PC-3 (cell line): ENCODE data around the gene HCFC1R1. TPM values are rescaled to one million over a fixed set of nuclear protein-coding genes. Genes with fewer than 3 reads are reported as not detected.

Experiments
- ATAC-seq: fragments of 200-7000 bp; cut with Tn5 transposase; 2 replicates; pipeline ENCODE4 v1.9.1; 2020; ENCODE audit warnings: mild to moderate bottlenecking, moderate library complexity
- BruUV-seq: library from RNA; stranded (reverse); fragments of 400-500 nt; replicated peaks from 2 replicates; lab custom pipeline; 2021; lab: Mats Ljungman, UMichigan
- CTCF ChIA-PET: fragments of 300-600 bp; sonication (Branson Sonifier 250); formaldehyde crosslinking; loops from one replicate; lab custom pipeline; 2022; ENCODE audit warnings: antibody characterized with exemption; lab: Charles Lee
- POLR2A ChIA-PET: fragments of 300-600 bp; sonication (Branson Sonifier 250); formaldehyde crosslinking; loops from one replicate; lab custom pipeline; 2022; ENCODE audit warnings: antibody characterized with exemption; ENCODE audit not compliant: unreplicated experiment; lab: Charles Lee
- DNase-seq: peaks from one replicate; pipeline ENCODE4 v3.0.0-alpha.2; 2015
- H2AFZ ChIP-seq: fragments of 300-600 bp; sonication (generic); 2 replicates; pipeline ENCODE4 v1.6.0; 2016; ENCODE audit warnings: antibody characterized with exemption, low read length
- H3F3A ChIP-seq: fragments of 300-600 bp; sonication (generic); one replicate; pipeline ENCODE4 v1.6.0; 2017; ENCODE audit warnings: antibody characterized with exemption, low read length, control low read depth, mild to moderate bottlenecking; ENCODE audit not compliant: unreplicated experiment
- H3K27ac ChIP-seq: fragments of 300-600 bp; sonication (generic); 2 replicates; pipeline ENCODE4 v1.5.1; 2016; ENCODE audit warnings: mild to moderate bottlenecking, low read length
- H3K27me3 ChIP-seq: fragments of 300-600 bp; sonication (generic); 2 replicates; pipeline ENCODE4 v1.6.1; 2016; ENCODE audit warnings: low read length, mixed read lengths
- H3K36me3 ChIP-seq: fragments of 300-600 bp; sonication (generic); 2 replicates; pipeline ENCODE4 v1.6.1; 2016; ENCODE audit warnings: low read depth, mixed run types, low read length, mixed read lengths
- H3K4me1 ChIP-seq: fragments of 300-600 bp; sonication (generic); 2 replicates; pipeline ENCODE4 v1.5.1; 2016; ENCODE audit warnings: low read length; ENCODE audit not compliant: insufficient read depth
- H3K4me2 ChIP-seq: fragments of 300-600 bp; sonication (generic); 2 replicates; pipeline ENCODE4 v1.6.0; 2016; ENCODE audit warnings: low read length
- H3K4me3 ChIP-seq: fragments of 300-600 bp; sonication (generic); 2 replicates; pipeline ENCODE4 v1.5.1; 2016; ENCODE audit warnings: mild to moderate bottlenecking, low read length, mixed read lengths
- H3K79me2 ChIP-seq: fragments of 300-600 bp; sonication (generic); 2 replicates; pipeline ENCODE4 v1.6.1; 2017; ENCODE audit warnings: low read length, mixed read lengths
- H3K9ac ChIP-seq: fragments of 300-600 bp; sonication (generic); 2 replicates; pipeline ENCODE4 v1.6.0; 2016; ENCODE audit warnings: mild to moderate bottlenecking, low read length
- H3K9me2 ChIP-seq: fragments of 300-600 bp; sonication (generic); replicated peaks from 2 replicates; pipeline ENCODE4 v1.6.1; 2016; ENCODE audit warnings: mixed run types, low read length, mixed read lengths
- H3K9me3 ChIP-seq: fragments of 300-600 bp; sonication (generic); 2 replicates; pipeline ENCODE4 v1.6.1; 2016; ENCODE audit warnings: low read length, mixed read lengths
- H4K20me1 ChIP-seq: fragments of 300-600 bp; sonication (generic); 2 replicates; pipeline ENCODE4 v1.6.1; 2016; ENCODE audit warnings: low read length, mixed read lengths
- CTCF ChIP-seq: fragments of 300-600 bp; sonication (generic); conservative IDR thresholded peaks from 2 replicates; pipeline ENCODE4 v1.5.1; 2017; ENCODE audit warnings: antibody characterized with exemption, low read depth, mild to moderate bottlenecking, low read length
- EZH2 ChIP-seq: fragments of 300-600 bp; sonication (generic); IDR thresholded peaks from one replicate; pipeline ENCODE4 v1.6.1; 2017; ENCODE audit warnings: antibody characterized with exemption, mild to moderate bottlenecking, low read length; ENCODE audit not compliant: unreplicated experiment
- EZH2phosphoT487 ChIP-seq: fragments of 300-600 bp; sonication (generic); IDR thresholded peaks from 2 replicates; pipeline ENCODE4 v1.6.1; 2018; ENCODE audit warnings: mild to moderate bottlenecking, antibody characterized with exemption, low read length, borderline replicate concordance
- intact Hi-C: fragments of 100-400 bp; cut with micrococcal nuclease; formaldehyde crosslinking; loops from 2 replicates; pipeline ENCODE4 v1.9.0; 2023
- total RNA-seq: library from RNA; depleted of rRNA; stranded (reverse); fragments of >200 nt; gene quantifications from 2 replicates; pipeline ENCODE4 v1.2.3, GENCODE V29; 2014

HCFC1R1 gene
- total RNA-seq, 1 experiment from 2014 or later: 56.4 TPM

- Histone ChIP-seq H3K4me1 (no peaks in the 10 kb centered on the region), H4K20me1 (no peaks in the 10 kb centered on the region), H3F3A (no peaks in the 10 kb centered on the region), H3K9me3 (no peaks in the 10 kb centered on the region), H3K79me2 (0 out of 2 replicates have a peak, but pooled peaks cover 3% of the 10 kb centered on the region), H3K27me3 (no peaks in the 10 kb centered on the region), H3K9ac (no peak overlapping the region), H3K27ac (no peak overlapping the region), H2AFZ (no peak overlapping the region), H3K36me3 (no peaks in the 10 kb centered on the region), H3K4me2 (no peak overlapping the region), H3K4me3 (no peak overlapping the region), H3K9me2 (no peaks in the 10 kb centered on the region)
- no TSS peak for BruUV-seq
- no peak for ATAC-seq
- DNase-seq: no peak
- POLR2A ChIA-PET: no interaction called here
- CTCF ChIA-PET: no interaction called here
- intact Hi-C loops: no loop called here
- no peak for TF ChIP-seq EZH2phosphoT487
- TF ChIP-seq CTCF: no peak
- no peak for TF ChIP-seq EZH2
Measured at GRCh38 chr16:3000540-3000939, 23.2 kb downstream of the HCFC1R1 start.

- H3K79me2 ChIP-seq: 0 out of 2 replicates have a peak, but pooled peaks cover 2% of the 10 kb centered on the region
- no peaks in the 10 kb centered on the region for H3F3A ChIP-seq
- no peak for DNase-seq
- intact Hi-C loops: no loop called here
- H3K36me3 ChIP-seq: no peaks in the 10 kb centered on the region
- H3K9me3 ChIP-seq: no peaks in the 10 kb centered on the region
- TF ChIP-seq EZH2phosphoT487 (no peak), CTCF (no peak), EZH2 (no peak)
- CTCF ChIA-PET: no interaction called here
- no peaks in the 10 kb centered on the region for H4K20me1 ChIP-seq
- ATAC-seq: no peak
- H2AFZ ChIP-seq: no peak overlapping the region
- no peaks in the 10 kb centered on the region for H3K4me1 ChIP-seq
- no peak overlapping the region for H3K4me2 ChIP-seq
- no peak overlapping the region for H3K27ac ChIP-seq
- no peak overlapping the region for H3K4me3 ChIP-seq
- BruUV-seq: no TSS peak
- POLR2A ChIA-PET: no interaction called here
- H3K9ac ChIP-seq: no peak overlapping the region
- no peaks in the 10 kb centered on the region for H3K27me3 ChIP-seq
- H3K9me2 ChIP-seq: no peaks in the 10 kb centered on the region
Measured at GRCh38 chr16:2999929-3000328, 23.8 kb downstream of the HCFC1R1 start.

GRCh38 chr16:2996298-2996697 lies 27.4 kb downstream of the HCFC1R1 start:
- Histone ChIP-seq H3K36me3 (no peaks in the 10 kb centered on the region), H2AFZ (no peak overlapping the region), H3K9me3 (no peaks in the 10 kb centered on the region), H3K79me2 (no peaks in the 10 kb centered on the region), H3K9me2 (no peaks in the 10 kb centered on the region), H3K4me3 (no peak overlapping the region), H3K4me2 (no peak overlapping the region), H3K9ac (no peak overlapping the region), H3K27me3 (no peaks in the 10 kb centered on the region), H3K4me1 (peaks cover 16% of the 10 kb centered on the region), H4K20me1 (no peaks in the 10 kb centered on the region), H3K27ac (no peak overlapping the region), H3F3A (no peaks in the 10 kb centered on the region)
- ATAC-seq (no peak), DNase-seq (no peak)
- CTCF ChIA-PET: no interaction called here
- no peak for TF ChIP-seq EZH2
- POLR2A ChIA-PET: no interaction called here
- intact Hi-C loops: no loop called here
- no TSS peak for BruUV-seq
